NCI-H446 treated with DMSO at 0.1 percent for 48 hours (cell line): ENCODE measurements around the gene SEMA5A.

Experiments
- DNase-seq: peaks from one replicate; lab custom pipeline; 2025; lab: John Stamatoyannopoulos, UW

SEMA5A gene

DNA sequence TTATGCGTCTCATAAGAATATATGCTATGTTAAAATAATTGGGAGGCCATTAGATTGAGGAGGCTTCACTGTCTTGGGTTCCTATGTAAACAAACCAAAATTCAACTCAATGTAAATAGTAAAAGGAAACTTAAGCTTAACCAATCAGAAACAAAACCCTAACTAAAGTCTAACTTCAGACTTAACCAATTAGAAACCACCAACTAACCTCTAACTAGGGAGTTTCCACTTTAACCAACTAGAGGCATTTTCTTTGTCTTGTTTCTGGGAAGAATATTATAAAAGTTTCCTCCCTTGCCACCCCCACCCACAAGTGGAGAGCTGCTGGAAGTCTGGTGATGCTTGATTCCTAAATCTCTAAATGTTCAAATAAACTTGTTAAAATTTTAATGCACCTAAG is 214.5 kb downstream of the SEMA5A start:
- DNase-seq = no peak

DNA sequence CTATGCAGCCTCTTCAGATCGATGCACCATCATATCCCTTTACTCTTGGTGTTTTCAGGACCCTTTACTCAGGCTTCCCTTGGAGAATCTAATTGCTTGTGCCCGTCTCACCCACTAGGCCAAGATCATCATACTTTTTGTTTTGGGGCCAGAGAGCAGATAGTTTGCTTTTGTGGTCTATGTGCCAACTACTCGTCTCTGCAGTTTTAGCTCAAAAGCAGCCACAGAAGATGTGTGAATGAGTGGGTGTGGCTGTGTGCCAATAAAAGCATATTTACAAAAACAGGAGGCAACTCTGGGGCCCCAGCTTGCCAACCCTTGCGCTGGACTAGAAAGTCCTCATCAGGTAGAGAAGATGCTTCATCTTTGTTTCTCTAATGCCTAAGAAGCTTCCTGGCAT is 216.8 kb downstream of the SEMA5A start:
- DNase-seq = no peak

DNA sequence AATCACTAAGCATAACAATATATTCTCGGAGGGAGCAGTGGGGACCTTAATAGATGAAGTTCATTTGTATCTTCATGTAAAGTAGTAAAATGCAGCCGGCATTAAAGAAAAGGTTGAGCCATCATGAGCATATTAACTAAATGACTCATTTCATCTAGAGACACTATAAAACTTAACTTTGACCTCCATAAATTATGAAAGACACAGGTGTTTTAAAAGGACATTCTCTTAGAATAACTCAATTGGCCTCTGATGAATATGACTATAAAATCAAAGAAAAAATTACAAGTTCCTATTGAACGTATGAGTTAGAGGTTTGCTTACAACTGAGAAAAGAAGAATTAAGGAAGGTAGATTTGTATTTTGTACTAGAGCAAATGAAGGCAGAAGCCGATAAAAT is 220.3 kb downstream of the SEMA5A start:
- DNase-seq = no peak

GRCh38 chr5:9324348-9325077 is 221.4 kb downstream of the SEMA5A start:
- DNase-seq = no peak

DNA sequence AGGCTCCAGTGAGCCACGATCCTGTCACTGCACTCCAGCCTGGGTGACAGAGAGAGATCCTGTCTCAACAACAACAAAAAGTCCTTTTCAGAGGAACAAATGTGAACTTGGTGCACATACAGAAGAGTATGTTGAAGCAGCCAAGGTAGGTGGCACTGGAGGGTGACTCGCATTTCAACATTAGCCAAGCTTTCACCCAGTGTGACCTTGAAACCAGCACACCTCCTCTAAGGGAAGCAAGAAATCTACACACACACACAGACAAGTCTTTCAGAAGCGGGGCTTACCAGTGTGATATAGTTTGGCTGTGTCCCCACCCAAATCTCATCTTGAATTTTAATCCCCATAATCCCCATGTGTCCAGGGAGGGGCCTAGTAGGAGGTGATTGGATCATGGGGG is 225.2 kb downstream of the SEMA5A start:
- DNase-seq = no peak

DNA sequence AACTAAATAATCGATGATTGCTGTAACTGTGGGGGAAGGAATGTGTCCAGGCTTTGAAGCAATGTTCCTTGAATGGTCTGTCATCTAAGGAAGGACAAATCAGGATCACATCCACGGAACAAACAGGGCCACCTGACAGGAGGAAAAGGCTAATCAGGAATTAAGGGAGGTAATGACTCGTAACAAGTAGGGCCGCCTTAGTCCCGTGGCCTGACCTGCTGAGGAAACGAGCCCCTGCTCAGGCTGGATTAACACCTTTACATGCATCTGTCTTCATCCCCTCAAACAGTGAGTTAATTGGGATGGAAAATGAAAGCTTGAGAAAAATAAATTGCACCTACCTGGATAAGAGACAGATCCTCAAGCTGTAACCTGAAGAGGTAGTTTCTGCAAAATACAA is 227.8 kb downstream of the SEMA5A start:
- no peak for DNase-seq

DNA sequence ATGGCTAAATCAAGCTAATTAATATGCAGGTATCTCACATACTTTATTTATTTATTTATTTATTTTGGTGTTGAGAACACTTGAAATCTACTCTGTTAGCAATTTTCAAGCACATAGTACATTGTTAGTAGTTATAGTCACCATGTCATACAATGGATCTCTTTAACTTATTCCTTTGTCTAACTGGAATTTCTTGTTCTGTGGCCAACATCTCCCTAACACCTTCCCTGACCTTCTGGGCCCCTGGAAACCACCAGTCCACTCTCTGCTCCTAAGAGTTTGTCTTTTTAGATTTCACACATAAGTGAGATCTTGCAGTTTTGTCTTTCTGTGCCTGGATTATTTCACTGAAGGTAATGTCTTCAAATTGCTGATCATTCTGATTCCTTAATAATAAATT is 229.1 kb downstream of the SEMA5A start:
- no peak for DNase-seq

- no peak for DNase-seq
Observed at GRCh38 chr5:9316041-9316440, 229.8 kb downstream of the SEMA5A start.

DNA sequence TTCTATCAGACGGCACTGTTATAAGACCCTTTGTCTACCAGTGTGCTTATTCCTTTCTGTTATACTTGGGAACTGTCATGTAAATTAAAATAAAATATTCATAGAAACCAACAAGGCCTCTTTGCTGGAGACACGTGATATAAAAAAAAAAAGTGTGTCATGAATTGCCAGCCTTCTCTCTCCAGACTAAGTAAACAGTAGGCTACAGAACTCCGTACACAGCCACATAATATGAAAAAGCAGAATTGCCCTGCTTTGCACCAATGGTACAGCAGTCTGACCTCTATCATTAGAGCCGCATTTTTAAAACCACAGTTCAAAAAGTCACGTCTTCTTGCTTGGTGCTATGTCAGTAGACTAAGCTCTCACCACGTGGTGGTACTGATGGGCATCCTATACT is 231.3 kb downstream of the SEMA5A start:
- no peak for DNase-seq

- no peak for DNase-seq
Observed at GRCh38 chr5:9313751-9314150, 232.1 kb downstream of the SEMA5A start.

DNA sequence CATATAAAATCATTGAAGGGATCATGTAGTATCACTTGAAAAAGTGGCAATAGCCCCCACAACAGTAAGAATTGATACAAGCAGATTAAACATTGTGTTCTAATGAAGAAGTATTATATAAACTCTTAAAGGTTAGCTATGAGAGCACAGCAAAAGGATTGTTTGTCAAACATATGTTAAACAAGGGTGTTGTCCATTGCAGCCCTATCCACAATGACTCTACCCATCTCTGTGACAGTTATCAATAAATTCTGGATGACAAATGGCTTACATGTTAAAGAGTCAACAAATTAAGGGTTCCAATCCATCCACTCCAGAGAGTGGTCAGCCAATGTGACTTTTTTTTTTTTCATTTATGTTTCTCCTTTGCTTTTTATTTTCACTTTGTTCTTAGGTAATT is 238.7 kb downstream of the SEMA5A start:
- no peak for DNase-seq

DNA sequence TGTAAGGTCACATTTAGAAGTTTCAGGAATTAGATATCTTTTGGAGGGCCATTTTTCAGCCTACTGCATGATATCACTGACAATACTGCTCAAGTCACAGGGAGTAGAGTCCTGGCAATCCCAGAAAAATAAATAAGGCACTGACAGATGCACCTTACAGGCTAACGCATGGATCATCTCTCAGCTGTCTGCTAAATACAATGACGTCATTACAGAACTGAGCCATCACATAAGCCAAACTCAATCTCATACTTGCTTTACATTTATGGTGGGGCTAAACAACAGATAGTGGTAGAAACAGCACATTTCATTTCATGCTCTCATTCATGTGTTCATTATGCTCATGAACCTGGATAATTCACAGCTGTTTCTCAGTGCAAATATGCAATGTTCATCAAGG is 243.7 kb downstream of the SEMA5A start:
- DNase-seq = no peak

DNA sequence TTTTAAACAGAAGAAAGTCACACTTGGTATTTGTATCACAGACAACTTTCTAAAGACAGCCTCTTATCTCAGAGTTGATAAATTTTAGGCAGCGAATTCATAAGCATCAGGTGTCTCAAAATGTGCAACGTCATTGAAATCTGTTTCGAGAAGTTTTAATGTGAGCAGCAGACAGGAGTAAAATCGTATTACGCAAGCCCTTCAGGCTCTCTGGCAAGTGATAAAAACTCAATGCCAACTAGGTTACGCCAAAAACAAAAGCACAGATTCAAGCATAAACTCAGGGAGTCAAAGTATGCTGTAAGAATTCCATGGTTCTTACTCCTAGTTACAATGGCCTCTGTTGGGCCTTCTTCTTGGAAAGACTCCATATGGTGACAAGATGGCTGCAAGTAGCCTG is 244.7 kb downstream of the SEMA5A start:
- no peak for DNase-seq

- no peak for DNase-seq
Observed at GRCh38 chr5:9297134-9297533, 248.7 kb downstream of the SEMA5A start.

DNA sequence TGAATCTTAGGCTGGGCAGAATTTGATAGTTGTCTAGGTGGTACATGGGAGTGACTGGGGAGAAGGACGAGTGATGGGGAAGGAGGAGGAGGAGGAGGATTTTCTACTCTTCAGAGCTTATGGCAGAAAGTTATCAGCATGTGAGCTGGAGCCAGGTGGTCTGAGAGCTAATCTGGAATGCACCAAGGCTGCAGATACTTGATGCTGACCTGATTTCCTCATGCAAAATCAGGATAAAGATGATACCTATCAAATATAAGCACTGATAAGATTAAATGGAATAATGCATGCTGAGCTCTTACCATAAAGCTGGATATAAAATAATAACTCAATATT is 250.4 kb downstream of the SEMA5A start:
- no peak for DNase-seq

GRCh38 chr5:9294793-9295465 is 250.9 kb downstream of the SEMA5A start:
- no peak for DNase-seq

DNA sequence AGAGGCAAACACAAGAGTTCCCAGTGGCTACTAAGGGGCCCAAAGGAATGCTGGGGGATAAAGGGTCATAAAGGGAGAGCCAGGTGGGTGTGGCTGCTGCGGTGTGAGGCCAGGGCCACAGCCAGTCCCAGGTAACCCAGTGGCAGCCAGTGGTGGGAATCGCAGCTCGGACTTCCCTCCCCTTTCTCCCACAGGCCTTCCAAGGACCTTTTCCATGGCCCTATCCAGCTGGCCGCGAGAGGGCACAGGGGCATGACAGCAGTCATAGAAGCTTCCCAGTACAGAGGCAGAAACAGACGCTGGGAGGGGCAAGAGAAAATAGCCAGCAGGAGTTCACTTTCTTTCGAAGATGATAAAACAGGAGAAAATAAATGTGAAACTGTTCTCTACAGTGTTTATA is 257.6 kb downstream of the SEMA5A start:
- no peak for DNase-seq

DNA sequence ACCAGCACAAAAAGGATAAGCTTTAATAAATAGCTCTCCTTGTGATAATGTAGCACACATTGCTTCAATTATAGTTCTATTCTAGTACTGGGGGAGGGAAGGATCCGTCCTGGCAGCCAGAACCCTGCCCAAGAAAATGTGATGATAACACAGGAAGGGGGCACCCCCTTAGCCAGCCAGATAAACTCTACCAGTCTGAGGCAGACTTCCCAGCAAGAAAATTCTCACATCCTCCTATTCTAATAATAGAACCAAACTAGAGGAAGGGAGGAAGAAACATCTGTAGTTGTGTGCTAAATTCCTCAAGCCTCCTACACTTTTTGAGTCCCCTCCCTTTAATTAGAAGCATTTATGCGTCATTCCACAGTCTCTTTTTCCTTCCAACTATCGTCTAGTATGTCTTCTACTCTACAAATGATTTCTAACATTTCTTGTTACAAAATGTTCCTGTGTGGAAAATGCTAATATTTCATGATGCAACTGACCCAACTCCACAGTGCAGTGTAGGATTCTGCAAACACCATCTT is 261.0 kb downstream of the SEMA5A start:
- no peak for DNase-seq

- DNase-seq = no peak
Observed at GRCh38 chr5:9284272-9284671, 261.6 kb downstream of the SEMA5A start.

GRCh38 chr5:9283473-9283872 is 262.4 kb downstream of the SEMA5A start:
- no peak for DNase-seq

- DNase-seq = no peak
Observed at GRCh38 chr5:9283021-9283420, 262.9 kb downstream of the SEMA5A start.

DNA sequence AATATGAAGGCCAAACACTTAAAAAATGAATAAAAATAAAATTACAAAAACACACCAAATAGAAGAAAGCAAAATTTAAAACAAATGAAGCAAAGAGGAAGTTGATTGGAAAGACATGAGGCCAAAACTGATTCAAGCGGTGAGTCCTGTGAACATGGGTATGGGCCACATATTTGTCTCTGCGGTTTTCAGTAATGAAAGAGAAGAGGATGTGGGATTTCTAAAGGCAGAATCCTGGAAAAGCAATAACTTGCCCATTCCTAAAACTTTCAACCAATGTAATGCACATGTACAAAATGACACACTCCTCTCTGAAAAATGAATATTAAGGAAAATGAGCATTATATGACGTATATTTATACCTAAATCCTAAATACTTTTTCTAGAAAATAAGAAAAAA is 263.7 kb downstream of the SEMA5A start:
- DNase-seq = no peak

GRCh38 chr5:9279774-9280173 is 266.1 kb downstream of the SEMA5A start:
- no peak for DNase-seq
